GM12878 (cell line): ENCODE measurements around the gene SRCIN1. TPM values are rescaled to one million over a fixed set of nuclear protein-coding genes. Genes with fewer than 3 reads are reported as not detected.

Experiments
- ATAC-seq: fragments of 200-7000 bp; cut with Tn5 transposase; 3 replicates; pipeline ENCODE4 v1.9.1; 2020; ENCODE audit warnings: mild to moderate bottlenecking, moderate library complexity
- BruUV-seq: library from RNA; stranded (reverse); fragments of 400-500 nt; replicated peaks from 2 replicates; lab custom pipeline; 2021; lab: Mats Ljungman, UMichigan
- CTCF ChIA-PET: fragments of 300-600 bp; sonication (Branson Sonifier 250); formaldehyde crosslinking; extraction: SDS; loops from one replicate; lab custom pipeline; 2021; ENCODE audit warnings: inconsistent platforms; lab: Yijun Ruan, JAX
- POLR2A ChIA-PET: fragments of 350-600 bp; formaldehyde crosslinking; extraction: SDS; loops from one replicate; lab custom pipeline; 2021; ENCODE audit warnings: inconsistent platforms; lab: Charles Lee
- RAD21 ChIA-PET: fragments of 300-600 bp; sonication (Branson Sonifier 250); formaldehyde crosslinking; loops from one replicate; lab custom pipeline; 2023; ENCODE audit warnings: antibody characterized with exemption; ENCODE audit not compliant: unreplicated experiment; lab: Charles Lee
- SMC1A ChIA-PET: fragments of 300-600 bp; sonication (Branson Sonifier 250); formaldehyde crosslinking; loops from one replicate; lab custom pipeline; 2023; ENCODE audit not compliant: unreplicated experiment, uncharacterized antibody; lab: Charles Lee
- DNase-seq: peaks from one replicate; pipeline ENCODE4 v3.0.0-alpha.2; 2011; ENCODE audit warnings: low read depth, low spot score
- FAIRE-seq: peaks from 3 replicates; lab custom pipeline; 2011; peaks lifted over from hg19 to GRCh38; lab: Jason Lieb, UNC
- H2AFZ ChIP-seq: 2 replicates; pipeline ENCODE4 v1.6.0; 2011; ENCODE audit warnings: low read depth, low read length, control low read depth; ENCODE audit not compliant: control insufficient read depth
- H3K27ac ChIP-seq: 2 replicates; pipeline ENCODE4 v1.5.1; 2011; ENCODE audit warnings: control low read depth; ENCODE audit not compliant: control insufficient read depth, insufficient read depth
- H3K27me3 ChIP-seq, 2 experiments: replicated peaks in 1 of 2; 2 replicates each; pipeline versions ENCODE4 v1.6.0 to v1.6.1; 2011; ENCODE audit warnings: low read length in 1 of 2; ENCODE audit not compliant: control insufficient read depth in 2 of 2, insufficient read depth in 2 of 2
- H3K36me3 ChIP-seq, 2 experiments: 2 replicates each; pipeline ENCODE4 v1.5.1; 2011; ENCODE audit warnings: low read length in 1 of 2; ENCODE audit not compliant: control insufficient read depth in 2 of 2, insufficient read depth in 2 of 2
- H3K4me1 ChIP-seq: 2 replicates; pipeline ENCODE4 v1.6.1; 2011; ENCODE audit warnings: mild to moderate bottlenecking, low read length, moderate library complexity, mixed read lengths; ENCODE audit not compliant: control insufficient read depth, insufficient read depth
- H3K4me2 ChIP-seq: 2 replicates; pipeline ENCODE4 v1.6.0; 2011; ENCODE audit warnings: control low read depth; ENCODE audit not compliant: control insufficient read depth, insufficient read depth
- H3K4me3 ChIP-seq: fragments of 200-600 bp; sonication (generic); 2 replicates; pipeline ENCODE4 v1.5.1; 2016
- H3K79me2 ChIP-seq: 2 replicates; pipeline ENCODE4 v1.6.0; 2011; ENCODE audit warnings: low read length; ENCODE audit not compliant: control insufficient read depth, insufficient read depth
- H3K9ac ChIP-seq: 2 replicates; pipeline ENCODE4 v1.8.0; 2011; ENCODE audit warnings: low read length, control low read depth, mixed read lengths; ENCODE audit not compliant: control insufficient read depth, insufficient read depth
- H3K9me3 ChIP-seq: replicated peaks from 3 replicates; pipeline ENCODE4 v1.5.1; 2011; ENCODE audit warnings: mild to moderate bottlenecking, low read length; ENCODE audit not compliant: control insufficient read depth, insufficient read depth
- H4K20me1 ChIP-seq: 2 replicates; pipeline ENCODE4 v1.6.0; 2011; ENCODE audit not compliant: control insufficient read depth, insufficient read depth
- CREM ChIP-seq: IDR thresholded peaks from 2 replicates; pipeline ENCODE4 v1.6.1; 2014; ENCODE audit warnings: antibody characterized with exemption, low read depth
- DPF2 ChIP-seq: fragments of 450-650 bp; IDR thresholded peaks from 2 replicates; pipeline ENCODE4 v1.6.1; 2017; ENCODE audit warnings: mild to moderate bottlenecking
- EED ChIP-seq: sonication (generic); IDR thresholded peaks from 2 replicates; pipeline ENCODE4 v1.6.1; 2016; ENCODE audit warnings: antibody characterized with exemption, low read depth
- GABPA ChIP-seq: IDR thresholded peaks from 2 replicates; pipeline ENCODE4 v1.6.1; 2014; ENCODE audit warnings: antibody characterized with exemption, low read depth, mild to moderate bottlenecking, inconsistent platforms
- MTA2 ChIP-seq: fragments of 450-650 bp; IDR thresholded peaks from 2 replicates; pipeline ENCODE4 v1.6.1; 2016; ENCODE audit warnings: low read depth, mild to moderate bottlenecking, moderate library complexity
- POLR2A ChIP-seq: IDR thresholded peaks from 2 replicates; pipeline ENCODE4 v1.6.1; 2011; ENCODE audit warnings: low read depth, mild to moderate bottlenecking, low read length
- RUNX3 ChIP-seq: IDR thresholded peaks from 2 replicates; pipeline ENCODE4 v1.6.1; 2012; ENCODE audit warnings: low read length, inconsistent platforms
- ZBTB33 ChIP-seq: fragments of 450-650 bp; IDR thresholded peaks from 2 replicates; pipeline ENCODE4 v1.6.1; 2017; ENCODE audit warnings: mild to moderate bottlenecking
- ZNF217 ChIP-seq: fragments of 450-650 bp; IDR thresholded peaks from 2 replicates; pipeline ENCODE4 v1.6.1; 2017; ENCODE audit warnings: antibody characterized with exemption, mild to moderate bottlenecking
- ZNF622 ChIP-seq: fragments of 450-650 bp; IDR thresholded peaks from 2 replicates; pipeline ENCODE4 v1.6.1; 2017; ENCODE audit warnings: mild to moderate bottlenecking, inconsistent platforms
- WGBS: methylation state at CpG from one replicate; pipeline ENCODE4 v1.1.6; 2016; ENCODE audit warnings: low lambda C conversion rate; ENCODE audit not compliant: insufficient replicate concordance, insufficient coverage; ENCODE audit errors: missing lambda C conversion rate; 5-methylcytosine and 5-hydroxymethylcytosine counted together
- in situ Hi-C: fragments of 300-500 bp; cut with MboI; formaldehyde crosslinking; loops from 9 replicates; pipeline ENCODE4 v1.14.3; 2018; ENCODE audit warnings: mixed read lengths
- intact Hi-C: fragments of 100-400 bp; cut with micrococcal nuclease; formaldehyde crosslinking; loops from one replicate; pipeline ENCODE4 v1.14.2; 2022; ENCODE audit not compliant: unreplicated experiment
- polyA plus RNA-seq, 11 experiments: library from polyadenylated mRNA; depleted of rRNA in 4 of 11; unstranded in 6 of 11; stranded (reverse) in 5 of 11; fragments of >200 nt; fragmentation: Nextera tagmentation in 4 of 11; fragmentation: Illumina TruSeq in 1 of 11; extraction: Ambion mirVana in 4 of 11; extraction: Trizol in 1 of 11; gene quantifications; 1 replicate in 1 of 11; 2 replicates in 10 of 11; pipeline versions ENCODE4 v1.2.1 to v1.2.3, GENCODE V29; 2011 to 2016; ENCODE audit warnings: inconsistent platforms in 2 of 11, missing spikeins in 2 of 11, low read depth in 1 of 11
- total RNA-seq, 4 experiments: library from RNA; depleted of rRNA in 3 of 4; stranded (reverse); fragments of >200 nt in 3 of 4; fragmentation: Illumina TruSeq in 1 of 4; extraction: Trizol in 1 of 4; gene quantifications; 2 replicates each; pipeline versions ENCODE4 v1.2.1 to v1.2.3, GENCODE V29; 2013 to 2021

The SRCIN1 gene
- total and polyA plus RNA-seq, 10 of the 15 experiments (the other 5 are each of a cell fraction or from before 2014, with no cell fraction given) = under 0.01 to 0.74 (median 0.20) TPM; not detected in 3

GRCh38 chr17:38562215-38562569 is 43.6 kb downstream of the SRCIN1 start (continued):
- TF ChIP-seq ZBTB33 (no peak), MTA2 (no peak), POLR2A (no peak), ZNF217 (no peak), GABPA (no peak), EED (no peak), DPF2 (no peak)

GRCh38 chr17:38561416-38562214 is 44.1 kb downstream of the SRCIN1 start:
- Histone ChIP-seq H3K36me3 (no peaks in the 10 kb centered on the region), H3K27ac (no peak overlapping the region), H3K4me2 (no peak overlapping the region), H3K27me3 (peaks cover 29 to 33% of the 10 kb centered on the region in 2 experiments), H3K4me3 (no peak overlapping the region), H4K20me1 (no peaks in the 10 kb centered on the region), H3K79me2 (no peaks in the 10 kb centered on the region), H3K9me3 (no peaks in the 10 kb centered on the region), H3K4me1 (peaks cover 17% of the 10 kb centered on the region), H2AFZ (no peak overlapping the region)
- CTCF ChIA-PET = interaction anchor here (5.7 to 10.9 kb wide), 2 partner anchors 22 to 103 kb away, joined by 176 to 492 read pairs; no protein-coding TSS in a partner anchor
- SMC1A ChIA-PET = interaction anchor here (1.0 kb wide), 1 partner anchor 106 kb away, joined by 4 read pairs; no protein-coding TSS in a partner anchor
- BruUV-seq = no TSS peak
- DNase-seq (no peak), ATAC-seq (no peak), FAIRE-seq (no peak)
- POLR2A ChIA-PET = no interaction called here
- RAD21 ChIA-PET = interaction anchor here (4.8 kb wide), 1 partner anchor 102 kb away, joined by 294 read pairs; no protein-coding TSS in a partner anchor
- intact Hi-C loops = no loop called here
- TF ChIP-seq CREM (no peak), RUNX3 (no peak), ZNF622 (no peak)
- TF ChIP-seq, all 136 proteins: peak for 0
- H3K9ac ChIP-seq = no peak overlapping the region
- 41% methylated on average over 103 of the region's 105 CpGs for WGBS
- in situ Hi-C loops = no loop called here
